GM12878 (cell line): Measurements from ENCODE around the gene KRTAP10-2. TPM values are rescaled to one million over a fixed set of nuclear protein-coding genes. Genes with fewer than 3 reads are reported as not detected.
"Not testable (repeated sequence)": the region's sequence is repeated elsewhere in the genome, so short reads cannot be mapped to it uniquely, and the experiment has no call there.

Experiments used
- ATAC-seq: fragments of 200-7000 bp; cut with Tn5 transposase; 3 replicates; pipeline ENCODE4 v1.9.1; 2020; ENCODE audit warnings: mild to moderate bottlenecking, moderate library complexity
- BruUV-seq: library from RNA; stranded (reverse); fragments of 400-500 nt; replicated peaks from 2 replicates; lab custom pipeline; 2021; lab: Mats Ljungman, UMichigan
- CTCF ChIA-PET: fragments of 300-600 bp; sonication (Branson Sonifier 250); formaldehyde crosslinking; extraction: SDS; loops from one replicate; lab custom pipeline; 2021; ENCODE audit warnings: inconsistent platforms; lab: Yijun Ruan, JAX
- POLR2A ChIA-PET: fragments of 350-600 bp; formaldehyde crosslinking; extraction: SDS; loops from one replicate; lab custom pipeline; 2021; ENCODE audit warnings: inconsistent platforms; lab: Charles Lee
- RAD21 ChIA-PET: fragments of 300-600 bp; sonication (Branson Sonifier 250); formaldehyde crosslinking; loops from one replicate; lab custom pipeline; 2023; ENCODE audit warnings: antibody characterized with exemption; ENCODE audit not compliant: unreplicated experiment; lab: Charles Lee
- SMC1A ChIA-PET: fragments of 300-600 bp; sonication (Branson Sonifier 250); formaldehyde crosslinking; loops from one replicate; lab custom pipeline; 2023; ENCODE audit not compliant: unreplicated experiment, uncharacterized antibody; lab: Charles Lee
- DNase-seq: peaks from one replicate; pipeline ENCODE4 v3.0.0-alpha.2; 2011; ENCODE audit warnings: low read depth, low spot score
- FAIRE-seq: peaks from 3 replicates; lab custom pipeline; 2011; peaks lifted over from hg19 to GRCh38; lab: Jason Lieb, UNC
- H2AFZ ChIP-seq: 2 replicates; pipeline ENCODE4 v1.6.0; 2011; ENCODE audit warnings: low read depth, low read length, control low read depth; ENCODE audit not compliant: control insufficient read depth
- H3K27ac ChIP-seq: 2 replicates; pipeline ENCODE4 v1.5.1; 2011; ENCODE audit warnings: control low read depth; ENCODE audit not compliant: control insufficient read depth, insufficient read depth
- H3K27me3 ChIP-seq, 2 experiments: replicated peaks in 1 of 2; 2 replicates each; pipeline versions ENCODE4 v1.6.0 to v1.6.1; 2011; ENCODE audit warnings: low read length in 1 of 2; ENCODE audit not compliant: control insufficient read depth in 2 of 2, insufficient read depth in 2 of 2
- H3K36me3 ChIP-seq, 2 experiments: 2 replicates each; pipeline ENCODE4 v1.5.1; 2011; ENCODE audit warnings: low read length in 1 of 2; ENCODE audit not compliant: control insufficient read depth in 2 of 2, insufficient read depth in 2 of 2
- H3K4me1 ChIP-seq: 2 replicates; pipeline ENCODE4 v1.6.1; 2011; ENCODE audit warnings: mild to moderate bottlenecking, low read length, moderate library complexity, mixed read lengths; ENCODE audit not compliant: control insufficient read depth, insufficient read depth
- H3K4me2 ChIP-seq: 2 replicates; pipeline ENCODE4 v1.6.0; 2011; ENCODE audit warnings: control low read depth; ENCODE audit not compliant: control insufficient read depth, insufficient read depth
- H3K4me3 ChIP-seq: fragments of 200-600 bp; sonication (generic); 2 replicates; pipeline ENCODE4 v1.5.1; 2016
- H3K79me2 ChIP-seq: 2 replicates; pipeline ENCODE4 v1.6.0; 2011; ENCODE audit warnings: low read length; ENCODE audit not compliant: control insufficient read depth, insufficient read depth
- H3K9ac ChIP-seq: 2 replicates; pipeline ENCODE4 v1.8.0; 2011; ENCODE audit warnings: low read length, control low read depth, mixed read lengths; ENCODE audit not compliant: control insufficient read depth, insufficient read depth
- H3K9me3 ChIP-seq: replicated peaks from 3 replicates; pipeline ENCODE4 v1.5.1; 2011; ENCODE audit warnings: mild to moderate bottlenecking, low read length; ENCODE audit not compliant: control insufficient read depth, insufficient read depth
- H4K20me1 ChIP-seq: 2 replicates; pipeline ENCODE4 v1.6.0; 2011; ENCODE audit not compliant: control insufficient read depth, insufficient read depth
- DPF2 ChIP-seq: fragments of 450-650 bp; IDR thresholded peaks from 2 replicates; pipeline ENCODE4 v1.6.1; 2017; ENCODE audit warnings: mild to moderate bottlenecking
- EP300 ChIP-seq, 2 experiments: fragments of 150-350 bp in 1 of 2; IDR thresholded peaks; 2 replicates each; pipeline ENCODE4 v1.6.1; 2011 to 2012; ENCODE audit warnings: low read depth in 2 of 2, low read length in 2 of 2, borderline replicate concordance in 1 of 2, improper control_type of control experiment in 1 of 2, inconsistent platforms in 1 of 2; ENCODE audit not compliant: control insufficient read depth in 1 of 2
- IKZF2 ChIP-seq, 2 experiments: fragments of 450-650 bp; IDR thresholded peaks; 2 replicates each; pipeline ENCODE4 v1.6.1; 2017; ENCODE audit warnings: mild to moderate bottlenecking in 2 of 2, moderate library complexity in 2 of 2
- NBN ChIP-seq: fragments of 450-650 bp; IDR thresholded peaks from 2 replicates; pipeline ENCODE4 v1.6.1; 2016
- USF2 ChIP-seq: IDR thresholded peaks from 2 replicates; pipeline ENCODE4 v1.6.1; 2011; ENCODE audit warnings: low read depth, low read length, improper control_type of control experiment, borderline replicate concordance
- ZSCAN29 ChIP-seq: fragments of 450-650 bp; IDR thresholded peaks from 2 replicates; pipeline ENCODE4 v1.6.1; 2017; ENCODE audit warnings: mild to moderate bottlenecking, moderate library complexity
- WGBS: methylation state at CpG from one replicate; pipeline ENCODE4 v1.1.6; 2016; ENCODE audit warnings: low lambda C conversion rate; ENCODE audit not compliant: insufficient replicate concordance, insufficient coverage; ENCODE audit errors: missing lambda C conversion rate; 5-methylcytosine and 5-hydroxymethylcytosine counted together
- in situ Hi-C: fragments of 300-500 bp; cut with MboI; formaldehyde crosslinking; loops from 9 replicates; pipeline ENCODE4 v1.14.3; 2018; ENCODE audit warnings: mixed read lengths
- intact Hi-C: fragments of 100-400 bp; cut with micrococcal nuclease; formaldehyde crosslinking; loops from one replicate; pipeline ENCODE4 v1.14.2; 2022; ENCODE audit not compliant: unreplicated experiment
- polyA plus RNA-seq, 11 experiments: library from polyadenylated mRNA; depleted of rRNA in 4 of 11; unstranded in 6 of 11; stranded (reverse) in 5 of 11; fragments of >200 nt; fragmentation: Nextera tagmentation in 4 of 11; fragmentation: Illumina TruSeq in 1 of 11; extraction: Ambion mirVana in 4 of 11; extraction: Trizol in 1 of 11; gene quantifications; 1 replicate in 1 of 11; 2 replicates in 10 of 11; pipeline versions ENCODE4 v1.2.1 to v1.2.3, GENCODE V29; 2011 to 2016; ENCODE audit warnings: inconsistent platforms in 2 of 11, missing spikeins in 2 of 11, low read depth in 1 of 11
- total RNA-seq, 4 experiments: library from RNA; depleted of rRNA in 3 of 4; stranded (reverse); fragments of >200 nt in 3 of 4; fragmentation: Illumina TruSeq in 1 of 4; extraction: Trizol in 1 of 4; gene quantifications; 2 replicates each; pipeline versions ENCODE4 v1.2.1 to v1.2.3, GENCODE V29; 2013 to 2021
- TF ChIP-seq, protein P1 (sequence below): fragments of 450-650 bp; IDR thresholded peaks from 2 replicates; pipeline ENCODE4 v1.6.1; 2016; ENCODE audit warnings: mild to moderate bottlenecking

The KRTAP10-2 gene
- total and polyA plus RNA-seq, 10 of the 15 experiments (the other 5 are each of a cell fraction or from before 2014, with no cell fraction given): not detected

DNA sequence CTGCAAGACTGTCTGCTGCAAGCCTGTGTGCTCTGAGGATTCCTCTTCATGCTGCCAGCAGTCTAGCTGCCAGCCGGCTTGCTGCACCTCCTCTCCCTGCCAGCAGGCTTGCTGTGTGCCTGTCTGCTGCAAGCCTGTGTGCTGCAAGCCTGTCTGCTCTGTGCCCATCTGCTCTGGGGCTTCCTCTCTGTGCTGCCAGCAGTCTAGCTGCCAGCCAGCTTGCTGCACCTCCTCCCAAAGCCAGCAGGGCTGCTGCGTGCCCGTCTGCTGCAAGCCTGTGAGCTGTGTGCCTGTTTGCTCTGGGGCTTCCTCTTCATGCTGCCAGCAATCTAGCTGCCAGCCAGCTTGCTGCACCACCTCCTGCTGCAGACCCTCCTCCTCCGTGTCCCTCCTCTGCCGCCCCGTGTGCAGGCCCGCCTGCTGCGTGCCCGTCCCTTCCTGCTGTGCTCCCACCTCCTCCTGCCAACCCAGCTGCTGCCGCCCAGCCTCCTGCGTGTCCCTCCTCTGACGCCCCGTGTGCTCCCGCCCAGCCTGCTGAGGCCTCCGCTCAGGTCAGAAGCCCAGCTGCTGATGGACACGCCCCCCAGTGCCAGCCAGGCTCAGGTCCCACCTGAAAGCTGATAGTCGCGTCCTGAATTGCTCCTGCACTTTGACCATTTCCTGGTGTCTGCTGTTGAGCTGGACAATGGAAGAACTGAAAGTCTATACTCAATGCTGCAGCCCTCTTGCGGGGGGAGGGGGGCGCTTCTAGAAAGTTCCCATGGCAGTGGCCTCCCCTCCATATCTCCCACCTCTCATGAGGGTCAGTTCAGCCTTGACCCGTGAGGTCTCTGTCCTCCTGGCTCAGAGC, 23.4 kb upstream of the KRTAP10-2 start (continued):
- TF ChIP-seq USF2: no peak
- TF ChIP-seq ZSCAN29: no peak
- no peak for TF ChIP-seq NBN
- TF ChIP-seq, protein P1, sequence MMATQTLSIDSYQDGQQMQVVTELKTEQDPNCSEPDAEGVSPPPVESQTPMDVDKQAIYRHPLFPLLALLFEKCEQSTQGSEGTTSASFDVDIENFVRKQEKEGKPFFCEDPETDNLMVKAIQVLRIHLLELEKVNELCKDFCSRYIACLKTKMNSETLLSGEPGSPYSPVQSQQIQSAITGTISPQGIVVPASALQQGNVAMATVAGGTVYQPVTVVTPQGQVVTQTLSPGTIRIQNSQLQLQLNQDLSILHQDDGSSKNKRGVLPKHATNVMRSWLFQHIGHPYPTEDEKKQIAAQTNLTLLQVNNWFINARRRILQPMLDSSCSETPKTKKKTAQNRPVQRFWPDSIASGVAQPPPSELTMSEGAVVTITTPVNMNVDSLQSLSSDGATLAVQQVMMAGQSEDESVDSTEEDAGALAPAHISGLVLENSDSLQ: no peak
- no peak for TF ChIP-seq IKZF2 (IDR thresholded peaks at IDR 0.05)
- no peak for TF ChIP-seq EP300 (IDR thresholded peaks at IDR 0.05; ENCODE audit: borderline replicate concordance in 1 of 2, control insufficient read depth in 1 of 2, low read depth in 2 of 2, low read length in 2 of 2)
- no peak for TF ChIP-seq DPF2

DNA sequence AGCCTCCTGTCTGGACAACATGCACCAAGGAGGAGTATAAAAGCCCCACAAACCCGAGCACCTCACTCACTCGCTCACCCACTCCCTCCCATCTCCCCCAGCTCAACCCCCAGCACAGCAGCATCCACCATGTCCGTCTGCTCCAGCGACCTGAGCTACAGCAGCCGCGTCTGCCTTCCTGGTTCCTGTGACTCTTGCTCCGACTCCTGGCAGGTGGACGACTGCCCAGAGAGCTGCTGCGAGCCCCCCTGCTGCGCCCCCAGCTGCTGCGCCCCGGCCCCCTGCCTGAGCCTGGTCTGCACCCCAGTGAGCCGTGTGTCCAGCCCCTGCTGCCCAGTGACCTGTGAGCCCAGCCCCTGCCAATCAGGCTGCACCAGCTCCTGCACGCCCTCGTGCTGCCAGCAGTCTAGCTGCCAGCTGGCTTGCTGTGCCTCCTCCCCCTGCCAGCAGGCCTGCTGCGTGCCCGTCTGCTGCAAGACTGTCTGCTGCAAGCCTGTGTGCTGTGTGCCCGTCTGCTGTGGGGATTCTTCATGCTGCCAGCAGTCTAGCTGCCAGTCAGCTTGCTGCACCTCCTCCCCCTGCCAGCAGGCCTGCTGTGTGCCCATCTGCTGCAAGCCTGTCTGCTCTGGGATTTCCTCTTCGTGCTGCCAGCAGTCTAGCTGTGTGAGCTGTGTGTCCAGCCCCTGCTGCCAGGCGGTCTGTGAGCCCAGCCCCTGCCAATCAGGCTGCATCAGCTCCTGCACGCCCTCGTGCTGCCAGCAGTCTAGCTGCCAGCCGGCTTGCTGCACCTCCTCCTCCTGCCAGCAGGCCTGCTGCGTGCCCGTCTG, 22.5 kb upstream of the KRTAP10-2 start, which contains the start of gene KRTAP10-4:
Gene KRTAP10-4, plus strand, starts transcription at position 100 of the 827 bp plus-strand sequence. Its CDS starts 30 bp downstream, at position 130.
- H4K20me1 ChIP-seq, H3K27me3 ChIP-seq, in situ Hi-C loops, H3K4me3 ChIP-seq, SMC1A ChIA-PET, H3K36me3 ChIP-seq, H2AFZ ChIP-seq, FAIRE-seq, DNase-seq, H3K9ac ChIP-seq, intact Hi-C loops, H3K4me2 ChIP-seq, H3K4me1 ChIP-seq, RAD21 ChIA-PET, ATAC-seq, H3K27ac ChIP-seq, POLR2A ChIA-PET, H3K9me3 ChIP-seq, H3K79me2 ChIP-seq, CTCF ChIA-PET, BruUV-seq: not testable (repeated sequence)
- 24% methylated on average over 20 of the region's 25 CpGs for WGBS
